K562 (cell line): ENCODE results near the gene GIMAP1. TPM values are rescaled to one million over a fixed set of nuclear protein-coding genes. Genes with fewer than 3 reads are reported as not detected.

Experiments used
- ARID3B ChIP-seq: fragments of 250-450 bp; sonication (Bioruptor Pico); IDR thresholded peaks from 2 replicates; pipeline ENCODE4 v1.4.0; 2020; ENCODE audit warnings: borderline replicate concordance
- BCLAF1 ChIP-seq, 2 experiments: fragments of 450-650 bp in 1 of 2; IDR thresholded peaks; 2 replicates each; pipeline ENCODE4 v1.6.1; 2011 to 2017; ENCODE audit warnings: low read depth in 2 of 2, antibody characterized with exemption in 1 of 2, borderline replicate concordance in 1 of 2, low read length in 1 of 2, mild to moderate bottlenecking in 1 of 2, mixed read lengths in 1 of 2; ENCODE audit not compliant: control insufficient read depth in 1 of 2
- ERF ChIP-seq: fragments of 450-650 bp; formaldehyde crosslinking; IDR thresholded peaks from 2 replicates; pipeline ENCODE4 v1.4.0; 2020; ENCODE audit warnings: mild to moderate bottlenecking, mixed read lengths
- HOXB6 ChIP-seq: fragments of 250-450 bp; sonication (Bioruptor Pico); IDR thresholded peaks from 2 replicates; pipeline ENCODE4 v1.5.1; 2022; ENCODE audit warnings: mild to moderate bottlenecking, borderline replicate concordance
- NCOA2 ChIP-seq, 2 experiments: fragments of 450-650 bp; IDR thresholded peaks; 2 replicates each; pipeline ENCODE4 v1.6.1; 2018; ENCODE audit warnings: mild to moderate bottlenecking in 2 of 2, moderate library complexity in 1 of 2; ENCODE audit not compliant: partially characterized antibody in 2 of 2
- PCBP1 ChIP-seq: fragments of 200-400 bp; formaldehyde crosslinking; IDR thresholded peaks from 2 replicates; pipeline ENCODE4 v1.6.1; 2018; ENCODE audit warnings: mild to moderate bottlenecking, low read depth, low read length; ENCODE audit not compliant: poor library complexity, severe bottlenecking
- SMAD4 ChIP-seq: fragments of 250-450 bp; sonication (Bioruptor Pico); conservative IDR thresholded peaks from 2 replicates; pipeline ENCODE4 v1.8.0; 2021; ENCODE audit warnings: inconsistent platforms, mild to moderate bottlenecking, moderate library complexity
- ZBTB5 ChIP-seq: fragments of 450-650 bp; IDR thresholded peaks from 2 replicates; pipeline ENCODE4 v1.6.1; 2017; ENCODE audit warnings: antibody characterized with exemption
- ZNF766 ChIP-seq: fragments of 200-800 bp; sonication (Bioruptor generic); conservative IDR thresholded peaks from 2 replicates; pipeline ENCODE4 v1.6.1; 2016; ENCODE audit warnings: missing genetic modification characterization, missing compliant biosample characterization
- polyA plus RNA-seq, 8 experiments: library from polyadenylated mRNA; depleted of rRNA in 4 of 8; stranded (reverse) in 5 of 8; unstranded in 3 of 8; fragments of >200 nt; fragmentation: Nextera tagmentation in 2 of 8; fragmentation: Illumina TruSeq in 1 of 8; extraction: Ambion mirVana in 2 of 8; extraction: Trizol in 1 of 8; gene quantifications; 2 replicates each; pipeline versions ENCODE4 v1.2.1 to v1.2.3, GENCODE V29; 2011 to 2014; ENCODE audit warnings: inconsistent platforms in 1 of 8, missing spikeins in 1 of 8
- total RNA-seq, 7 experiments: library from RNA; depleted of rRNA in 6 of 7; stranded (reverse); fragments of >200 nt in 6 of 7; fragmentation: Illumina TruSeq in 2 of 7; extraction: Trizol in 2 of 7; gene quantifications; 2 replicates each; pipeline versions ENCODE4 v1.2.1 to v1.2.3, GENCODE V29; 2011 to 2021; ENCODE audit warnings: low replicate concordance in 1 of 7

GIMAP1 gene
- total and polyA plus RNA-seq, 9 of the 15 experiments (the other 6 are each of a cell fraction or from before 2014, with no cell fraction given) = 0.04 to 0.13 TPM; not detected in 7

GRCh38 chr7:150738092-150738491 is 21.7 kb downstream of the GIMAP1 start (continued):
- TF ChIP-seq BCLAF1 (IDR thresholded peaks at IDR 0.05; ENCODE audit: borderline replicate concordance in 1 of 2, control insufficient read depth in 1 of 2, low read depth in 2 of 2, low read length in 1 of 2) (no peak), ZNF766 (no peak), SMAD4 (no peak), NCOA2 (IDR thresholded peaks at IDR 0.05; ENCODE audit: partially characterized antibody in 2 of 2) (no peak), ERF (CRISPR knock-in tag) (no peak), ARID3B (CRISPR knock-in tag) (no peak), ZBTB5 (no peak), PCBP1 (no peak), HOXB6 (CRISPR knock-in tag) (no peak)
